NOMO-1 treated with dmso at 0.1 percent for 144 hours (cell line): ENCODE results near the gene LCN12.

ENCODE experiments used
- DNase-seq: peaks from one replicate; lab custom pipeline; 2025; ENCODE audit not compliant: unreplicated experiment; lab: John Stamatoyannopoulos, UW

The LCN12 gene

DNA sequence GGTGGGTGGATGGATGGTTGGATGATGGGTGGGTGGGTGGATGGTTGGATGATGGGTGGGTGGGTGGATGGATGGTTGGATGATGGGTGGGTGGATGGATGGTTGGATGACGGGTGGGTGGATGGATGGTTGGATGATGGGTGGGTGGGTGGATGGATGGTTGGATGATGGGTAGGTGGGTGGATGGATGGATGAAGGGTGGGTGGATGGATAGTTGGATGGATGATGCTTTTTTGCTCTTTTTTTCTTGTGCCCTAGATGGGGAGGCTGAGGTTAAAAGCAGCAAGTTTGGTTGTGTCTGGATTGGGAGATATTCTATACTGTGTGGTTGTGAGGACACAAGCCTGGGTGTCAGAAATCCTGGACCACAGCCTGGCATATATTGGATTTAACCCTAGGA, 5.4 kb downstream of the LCN12 start:
- no peak for DNase-seq

DNA sequence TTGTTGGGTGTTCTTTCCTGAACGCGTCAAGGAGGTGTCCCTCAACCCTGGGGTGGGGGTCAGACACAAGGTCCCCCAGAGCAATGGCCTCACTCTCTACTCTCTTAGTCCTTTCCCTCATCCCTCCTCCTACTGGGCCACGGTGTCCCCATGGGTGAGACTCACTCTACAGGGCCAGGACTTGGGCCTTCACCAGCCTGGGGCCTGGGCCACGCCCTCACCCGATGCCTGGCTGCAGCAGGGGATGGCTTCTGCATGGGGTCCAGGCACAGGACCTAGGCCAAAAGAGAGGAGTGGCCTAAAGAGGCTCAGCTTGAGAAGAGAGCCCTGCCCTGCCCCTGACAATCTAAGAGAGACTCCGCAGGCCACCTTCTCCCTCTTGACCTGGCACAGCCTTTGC, 5.8 kb downstream of the LCN12 start:
- DNase-seq, result no peak

DNA sequence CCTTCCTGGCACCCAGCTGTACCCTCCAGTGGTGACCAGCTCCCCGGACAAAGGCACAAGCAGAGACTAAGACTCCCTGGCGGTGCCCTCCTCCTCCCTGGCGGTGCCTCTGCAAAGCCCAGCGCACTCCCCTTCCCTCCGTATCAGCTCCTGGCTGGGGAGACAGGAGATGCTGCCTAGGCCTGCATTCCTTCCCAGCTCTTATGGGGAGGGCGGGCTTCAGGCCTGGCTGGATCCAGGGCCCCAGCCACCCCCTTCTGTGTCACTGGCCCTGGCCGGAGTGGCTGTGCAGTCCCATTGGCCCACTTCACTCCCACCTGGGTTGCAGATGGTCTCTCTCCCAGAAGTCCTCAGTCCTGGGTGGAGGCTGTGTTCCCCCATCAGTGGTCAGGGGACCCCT, 6.4 kb downstream of the LCN12 start:
- no peak for DNase-seq

DNA sequence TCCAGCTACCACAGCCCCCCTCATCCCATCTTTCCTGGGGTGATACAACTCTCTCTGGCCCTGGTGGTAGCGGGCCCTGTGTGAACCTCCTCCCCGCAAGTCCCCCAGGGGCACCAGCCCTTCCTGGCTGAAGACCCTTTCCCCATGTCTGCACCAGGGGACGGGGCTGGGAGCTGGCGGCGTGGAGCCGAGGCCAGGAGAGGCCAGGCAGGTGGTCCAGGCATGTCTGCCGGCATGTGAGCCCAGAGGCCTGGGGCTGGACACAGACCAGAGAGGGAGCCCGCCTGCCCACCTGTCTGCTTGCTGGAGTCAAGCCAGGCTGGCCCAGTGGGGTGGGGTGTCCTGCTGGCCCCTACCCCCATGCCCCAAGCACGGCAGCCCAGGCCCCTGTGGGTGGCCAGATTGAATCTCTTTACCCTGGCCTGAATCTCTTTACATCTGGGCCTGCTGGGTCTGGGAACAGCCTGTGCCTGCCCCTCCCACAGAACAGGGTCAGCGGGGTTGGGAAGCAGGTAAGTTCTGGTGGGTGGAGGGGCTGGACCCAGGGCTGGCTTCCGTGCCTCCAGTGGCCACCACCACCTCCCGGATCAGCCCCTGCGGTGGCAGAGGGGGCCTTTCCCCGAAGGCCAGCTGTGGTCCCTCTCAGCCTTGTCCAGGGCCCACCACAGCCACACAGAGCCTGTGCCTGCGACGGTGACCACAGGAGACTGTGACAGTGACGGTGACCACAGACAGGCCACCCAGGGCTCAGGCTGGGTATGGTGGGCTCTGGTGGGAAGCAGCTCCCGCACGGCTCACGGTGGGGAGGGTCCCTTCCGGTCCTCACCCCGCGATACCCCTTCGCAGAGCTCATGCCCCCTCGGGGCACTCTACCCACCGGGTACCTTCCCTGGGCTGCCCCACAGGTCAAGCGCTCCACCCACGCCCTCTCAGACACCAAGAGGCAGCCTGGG, 7.1 kb downstream of the LCN12 start:
- DNase-seq, result no peak

DNA sequence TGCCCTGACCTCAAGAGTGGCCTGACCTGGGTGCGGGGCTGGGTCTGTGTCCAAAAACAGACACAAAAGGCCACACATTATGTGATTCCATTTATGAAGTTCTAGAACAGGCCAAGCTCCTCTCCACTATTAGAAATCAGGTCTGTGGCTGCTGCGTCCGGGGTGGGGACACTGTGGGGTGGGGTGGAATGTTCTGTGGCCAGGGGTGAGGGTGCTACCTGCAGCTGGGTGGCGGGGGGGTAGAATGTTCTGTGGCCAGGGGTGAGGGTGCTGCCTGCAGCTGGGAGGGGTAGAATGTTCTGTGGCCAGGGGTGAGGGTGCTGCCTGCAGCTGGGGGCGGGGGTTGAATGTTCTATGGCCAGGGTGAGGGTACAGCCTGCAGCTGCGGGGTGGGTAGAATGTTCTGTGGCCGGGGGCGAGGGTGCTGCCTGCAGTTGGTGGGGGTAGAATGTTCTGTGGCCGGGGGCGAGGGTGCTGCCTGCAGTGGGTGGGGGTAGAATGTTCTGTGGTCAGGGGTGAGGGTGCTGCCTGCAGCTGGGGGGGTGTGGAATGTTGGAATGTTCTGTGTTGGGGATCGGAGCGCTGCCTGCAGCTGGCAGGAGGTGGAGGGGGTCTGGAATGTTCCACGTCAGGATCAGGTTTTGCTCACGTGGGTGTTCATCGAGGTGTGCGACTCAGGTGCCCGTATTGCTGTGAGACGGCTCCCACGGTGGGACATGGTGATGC, 8.3 kb downstream of the LCN12 start:
- DNase-seq, result no peak

DNA sequence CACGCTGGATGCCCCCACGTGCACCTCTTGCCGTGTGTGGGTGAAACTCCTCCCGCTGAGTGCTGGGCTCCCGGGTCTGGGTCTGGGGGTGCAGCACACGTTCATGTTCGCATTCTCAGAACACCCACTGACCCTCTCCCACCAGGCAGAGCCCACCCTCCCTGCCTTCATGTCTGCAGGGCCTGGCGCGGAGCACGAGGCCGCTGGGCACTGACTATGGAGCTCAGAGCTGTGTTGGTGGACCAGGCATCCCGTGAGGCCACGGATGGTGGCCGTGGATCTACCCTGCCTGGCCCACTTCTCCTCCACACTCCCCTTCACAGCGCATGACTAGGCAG, 8.8 kb downstream of the LCN12 start:
- no peak for DNase-seq

DNA sequence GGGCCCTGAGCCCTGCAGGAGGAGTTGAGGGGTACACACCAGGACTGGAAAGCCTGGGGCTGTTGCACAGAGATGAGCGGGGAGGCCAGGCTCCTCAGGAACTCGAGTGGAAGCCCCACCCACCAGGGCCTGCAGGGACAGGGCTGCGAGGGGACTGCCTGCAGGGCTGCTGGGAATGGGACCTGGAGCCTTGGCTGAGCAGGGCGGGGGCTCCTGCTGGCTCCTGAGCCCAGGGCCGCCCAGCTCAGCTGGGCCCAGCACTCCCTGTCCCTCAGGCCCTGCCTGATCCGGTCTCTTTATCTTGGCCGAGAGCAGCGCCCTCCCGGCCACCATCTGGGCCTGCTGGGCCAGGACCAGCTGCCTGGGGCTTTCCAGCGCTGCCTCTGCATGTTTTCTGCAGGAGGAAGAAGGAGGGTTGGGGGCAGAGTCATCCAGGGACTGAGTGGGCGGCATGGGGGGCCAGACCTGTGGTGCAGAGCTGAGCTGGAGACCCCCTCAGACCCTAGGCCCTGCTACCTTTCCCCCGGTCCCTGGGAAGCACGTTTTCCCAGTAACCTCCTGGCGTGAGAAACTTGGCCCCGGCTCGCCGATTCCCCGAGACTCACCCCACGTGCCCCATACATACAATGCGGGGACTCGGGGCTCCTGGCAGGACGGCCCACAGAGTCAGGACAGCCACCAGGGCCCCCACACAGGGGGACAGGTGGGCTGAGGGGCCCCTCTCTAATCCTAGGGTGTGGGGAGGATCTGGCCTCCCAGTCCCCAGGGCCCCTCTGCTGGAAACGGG, 9.4 kb downstream of the LCN12 start:
- no peak for DNase-seq

DNA sequence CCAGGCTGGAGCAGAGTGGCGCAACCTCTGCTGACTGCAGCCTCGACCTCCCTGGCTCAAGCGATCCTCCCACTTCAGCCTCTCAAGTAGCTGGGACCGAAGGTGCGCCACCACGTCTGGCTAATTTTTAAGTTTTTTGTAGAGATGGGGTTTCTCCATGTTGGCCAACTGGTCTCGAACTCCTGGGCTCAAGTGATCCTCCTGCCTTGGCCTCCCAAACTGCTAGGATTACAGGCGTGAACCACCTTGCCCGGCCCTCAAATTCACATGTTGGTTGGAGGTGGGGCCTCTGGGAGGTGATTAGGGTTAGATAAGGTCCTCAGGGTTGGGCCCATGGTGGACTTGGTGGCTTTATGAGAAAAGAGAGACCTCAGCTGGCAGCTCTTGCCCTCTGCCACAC, 10.1 kb downstream of the LCN12 start:
- DNase-seq, result no peak

DNA sequence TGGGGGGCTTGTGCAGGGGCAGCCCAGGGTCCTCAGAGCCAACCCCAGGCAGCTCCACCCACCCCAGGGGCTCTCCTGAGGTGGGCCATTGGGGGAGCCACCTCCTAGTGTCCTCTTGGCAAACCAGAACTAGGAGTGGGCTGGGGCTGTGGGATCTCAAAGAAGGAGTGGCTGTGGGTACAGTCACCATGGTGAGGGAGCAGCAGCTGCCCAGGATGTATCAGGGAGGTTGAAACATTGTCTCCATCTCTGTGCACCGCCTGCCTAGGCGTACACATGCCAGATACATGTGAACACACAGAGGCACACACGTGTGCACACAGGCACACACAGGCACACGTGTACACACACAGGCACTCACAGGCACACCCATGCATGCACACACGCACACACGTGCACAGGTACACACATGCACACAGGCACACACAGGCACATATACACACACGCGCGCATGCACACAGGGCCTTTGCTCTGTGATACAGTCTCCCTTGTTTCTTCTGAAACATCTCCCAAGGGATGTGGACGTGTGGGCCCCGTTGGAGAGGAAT, 10.7 kb downstream of the LCN12 start:
- no peak for DNase-seq

DNA sequence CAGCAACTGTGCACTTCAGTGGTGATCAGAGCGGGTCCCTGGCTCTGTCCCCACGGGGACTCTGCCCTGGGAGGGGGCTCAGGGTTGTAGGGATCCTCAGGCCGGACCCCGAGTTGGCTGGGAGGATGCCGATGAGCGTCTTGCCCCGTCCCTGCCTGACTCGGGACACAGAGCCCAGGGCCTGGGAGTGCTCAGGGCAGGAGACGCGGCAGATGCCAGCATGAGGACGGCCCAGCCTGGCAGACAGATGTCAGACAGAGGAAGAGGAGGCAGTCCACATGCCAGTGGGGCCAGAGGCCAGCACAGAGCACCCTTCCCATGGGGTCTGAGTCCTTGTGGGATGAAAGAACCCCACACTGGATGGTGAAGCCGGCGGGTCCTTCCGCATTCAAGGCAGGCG, 11.3 kb downstream of the LCN12 start:
- no peak for DNase-seq

DNA sequence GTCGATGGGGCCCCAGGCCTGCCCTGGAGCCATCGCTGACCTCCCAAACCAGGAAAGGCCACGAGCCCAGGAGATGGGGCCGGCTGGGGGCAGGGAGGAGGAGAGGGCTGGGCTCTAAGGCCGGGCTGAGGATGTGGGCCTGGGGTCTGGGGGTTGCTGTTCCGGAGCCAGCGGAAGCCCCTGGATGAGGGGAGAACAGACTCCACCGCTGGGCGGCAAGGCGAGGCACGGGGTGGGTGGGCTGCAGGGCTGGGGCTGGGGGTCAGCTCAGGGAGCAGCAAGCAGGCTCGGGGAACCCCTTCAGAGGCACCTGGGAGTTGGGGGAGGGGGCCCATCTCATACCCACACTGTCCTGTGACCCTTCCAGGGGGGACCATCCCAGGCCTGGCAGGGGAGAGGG, 11.7 kb downstream of the LCN12 start:
- DNase-seq, result no peak

DNA sequence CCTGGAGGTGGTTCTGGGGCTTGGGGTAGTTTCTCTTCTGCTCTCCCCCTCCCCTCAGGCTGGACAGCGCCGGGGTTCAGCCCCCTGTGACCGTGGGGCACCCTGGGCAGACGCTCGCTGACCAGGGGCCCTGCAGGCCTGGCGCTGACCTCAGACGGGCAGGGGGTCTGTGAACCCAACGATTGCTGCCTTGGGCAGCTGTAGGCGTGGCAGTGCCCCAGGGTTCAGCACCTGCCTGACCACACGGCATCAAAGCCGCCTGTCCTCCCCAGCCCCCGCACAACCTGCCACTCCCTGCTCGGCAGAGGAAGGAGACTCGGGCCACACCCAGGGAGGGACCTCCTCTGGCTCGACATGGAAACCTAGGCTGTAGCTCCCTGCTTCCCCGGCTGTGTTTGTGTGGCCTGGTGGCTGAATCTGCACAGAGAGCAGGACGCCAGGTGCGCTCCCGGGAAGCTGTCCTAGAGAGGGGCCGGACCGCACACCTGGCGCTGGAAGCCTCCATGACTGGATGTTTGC, 12.2 kb downstream of the LCN12 start:
- DNase-seq, result no peak

DNA sequence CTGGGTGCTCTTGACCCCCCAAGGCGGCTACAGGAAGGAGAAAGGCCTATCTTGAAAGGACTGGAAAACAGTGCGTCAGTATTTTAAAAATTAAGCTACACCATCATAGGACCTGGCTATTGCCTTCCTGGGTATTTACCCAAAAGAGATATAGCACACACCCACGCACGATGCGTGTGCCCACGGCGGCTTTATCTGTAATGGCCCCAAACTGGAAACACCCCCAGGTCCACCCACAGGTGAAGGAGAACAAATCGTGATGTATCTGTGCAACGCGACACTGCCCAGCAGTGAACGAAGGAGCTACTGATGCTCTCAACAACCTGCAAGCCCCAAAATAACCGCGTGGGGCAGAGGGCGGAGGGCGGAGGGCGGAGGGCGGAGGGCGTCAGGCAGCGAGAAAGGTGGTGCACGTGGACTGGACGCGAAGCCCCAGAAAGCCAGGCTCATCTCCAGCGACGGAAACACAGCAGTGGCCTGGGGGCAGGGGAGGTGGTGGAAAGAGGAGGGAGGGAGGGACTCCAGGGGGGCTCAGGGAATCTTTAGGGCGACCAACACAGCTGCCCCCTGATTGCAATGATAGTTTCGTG, 12.9 kb downstream of the LCN12 start:
- DNase-seq, result no peak

DNA sequence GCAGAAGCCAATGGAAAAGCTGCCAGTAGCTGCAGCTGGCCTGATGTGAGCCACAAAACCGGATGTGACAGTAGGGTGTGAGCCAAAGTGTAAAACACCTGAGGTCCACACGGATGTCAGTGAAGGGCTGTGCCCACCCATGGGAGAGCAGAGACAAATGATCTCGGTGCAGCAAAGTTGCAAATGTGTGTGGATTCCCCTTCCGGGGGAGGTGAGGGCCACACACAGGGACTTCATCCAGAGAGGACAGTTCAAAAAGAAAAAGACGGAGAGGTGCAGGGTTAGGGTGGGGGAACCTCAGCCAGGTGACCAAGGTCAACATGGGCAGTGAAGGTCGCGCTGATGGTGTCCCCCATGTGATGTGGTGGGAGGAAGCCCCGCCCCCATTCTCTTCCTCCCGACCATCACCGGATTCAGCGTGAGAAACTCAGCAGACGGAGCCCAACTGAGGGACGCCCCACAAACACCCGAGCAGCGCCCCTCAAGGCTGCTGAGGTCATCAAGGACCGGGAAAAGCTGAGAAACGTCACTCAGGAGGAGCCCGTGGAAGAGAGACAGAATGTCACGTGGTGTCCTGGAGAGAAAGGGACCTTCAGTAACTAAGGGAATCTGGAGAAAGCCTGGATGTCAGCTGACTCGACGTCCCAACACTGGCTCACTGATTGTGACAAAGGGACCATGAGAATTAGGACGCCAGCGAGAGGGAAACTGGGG, 13.9 kb downstream of the LCN12 start:
- DNase-seq, result no peak

DNA sequence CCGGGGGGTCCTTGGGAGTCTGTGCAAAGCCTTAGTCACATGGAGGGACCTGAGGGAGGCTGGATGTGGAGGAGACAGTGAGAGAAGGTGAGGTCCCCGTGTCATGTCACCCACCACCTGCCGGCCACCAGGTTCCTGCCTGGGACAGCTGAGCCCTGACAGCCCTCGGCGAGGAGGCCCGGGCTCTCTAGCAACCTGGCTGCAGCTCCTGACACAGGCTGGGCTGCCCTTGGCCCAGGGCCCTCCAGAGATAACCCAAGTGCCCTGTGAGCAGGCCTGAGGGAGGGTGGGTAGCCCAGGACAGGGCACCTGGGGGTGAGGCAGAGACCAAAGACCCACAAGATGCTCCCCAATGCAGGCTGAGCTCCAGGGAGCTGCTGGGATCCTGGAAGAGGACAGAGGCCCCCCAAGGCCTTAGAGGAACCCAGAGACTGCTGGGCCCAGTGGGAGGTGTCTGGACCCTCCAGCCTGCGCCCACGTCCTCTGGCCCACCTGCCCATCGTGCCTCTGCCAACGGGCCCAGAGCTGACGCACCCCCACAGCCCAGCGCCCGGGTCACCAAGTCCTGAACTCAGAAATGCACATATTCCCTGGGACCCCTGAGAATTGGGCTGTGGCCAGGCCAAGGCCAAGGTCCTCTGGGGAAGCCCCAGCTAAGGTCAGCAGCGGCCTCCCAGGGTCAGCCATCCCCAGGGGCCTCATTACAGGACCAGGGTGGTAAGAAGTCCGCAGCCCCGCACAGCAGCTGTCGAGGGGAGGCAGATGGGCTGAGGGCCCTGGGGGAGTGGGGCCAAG, 16.5 kb downstream of the LCN12 start:
- DNase-seq, result no peak

DNA sequence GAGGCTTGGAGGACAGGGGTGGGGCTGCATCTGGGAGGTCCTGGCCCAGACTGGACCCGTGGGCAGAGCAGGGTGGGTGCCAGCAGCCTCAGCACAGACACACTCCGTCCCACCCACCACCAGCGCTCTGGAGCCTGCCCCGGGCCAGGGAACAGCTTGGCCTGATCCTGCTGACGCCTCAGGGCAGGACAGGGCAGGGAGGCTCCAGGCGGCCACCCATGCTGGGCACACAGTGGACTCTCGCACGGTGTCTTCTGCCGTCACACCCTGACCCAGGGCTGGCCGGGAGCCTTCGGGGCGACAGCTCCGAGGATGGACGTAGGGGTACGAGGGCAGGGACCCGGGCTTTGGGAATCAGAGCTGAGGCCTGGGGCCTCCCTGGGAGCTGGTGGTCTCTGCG, 17.1 kb downstream of the LCN12 start:
- DNase-seq, result no peak

DNA sequence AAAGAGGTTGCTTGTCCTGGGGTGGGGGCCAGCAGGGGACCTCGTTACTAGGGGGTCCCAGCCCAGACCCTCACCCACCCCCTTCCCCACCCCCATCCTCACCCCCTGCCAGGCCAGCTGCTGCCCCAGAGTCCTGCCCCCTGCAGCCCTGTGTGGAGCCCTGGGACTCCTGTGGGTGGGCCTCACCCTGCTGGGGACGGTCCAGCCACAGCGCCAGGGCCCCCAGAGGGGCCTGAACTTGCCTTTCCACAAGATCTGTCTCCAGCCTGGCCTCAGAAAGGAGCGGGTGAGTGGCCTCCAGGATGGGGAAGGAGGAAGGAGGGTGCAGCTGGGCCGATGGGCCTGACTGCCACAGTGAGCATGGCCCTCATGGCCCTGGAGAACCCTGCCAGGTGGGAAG, 17.7 kb downstream of the LCN12 start:
- no peak for DNase-seq

DNA sequence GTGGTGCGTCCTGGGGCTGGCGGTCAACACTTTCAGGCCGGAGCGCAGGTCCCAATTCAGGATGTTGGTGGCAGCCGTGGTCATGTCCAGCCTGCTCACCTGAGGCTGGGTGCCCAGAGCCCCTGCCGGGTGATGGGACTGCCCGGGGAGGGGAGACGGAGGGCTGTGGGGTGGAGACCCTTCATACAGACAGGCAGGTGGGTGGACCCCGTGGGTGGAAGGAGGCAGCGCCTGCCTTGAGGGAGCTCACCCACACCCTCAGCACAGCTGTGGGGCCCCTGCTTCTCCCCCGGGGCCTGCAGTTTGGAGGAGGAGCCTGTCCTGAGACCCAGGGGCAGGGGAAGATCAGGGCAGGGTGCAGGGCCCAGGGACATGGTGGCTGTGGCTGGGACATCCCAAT, 18.3 kb downstream of the LCN12 start:
- no peak for DNase-seq

DNA sequence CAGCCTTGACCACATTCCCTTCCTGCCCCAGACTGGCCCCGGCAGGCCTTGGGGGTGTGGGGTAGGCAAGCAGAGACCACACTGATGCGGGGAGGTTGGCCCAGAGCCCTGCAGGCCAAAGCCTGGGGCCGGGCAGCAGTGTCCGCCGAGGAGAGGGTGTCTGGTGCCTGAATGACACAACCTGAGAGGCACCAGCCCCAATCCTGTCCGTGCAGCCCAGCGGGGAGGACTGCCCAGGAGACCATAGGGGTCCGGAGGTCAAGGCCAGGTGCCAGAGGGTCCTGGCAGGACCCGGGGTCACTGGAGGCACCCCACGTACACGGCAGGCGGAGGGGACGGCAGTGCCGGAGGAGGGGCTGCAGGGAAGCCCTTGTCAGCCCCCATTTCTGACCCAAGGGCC, 19.7 kb downstream of the LCN12 start:
- DNase-seq, result no peak
